Stimulated activated CD4-positive, alpha-beta T cell treated with anti-CD3 and anti-CD28 coated beads, Interleukin-4, amount 100 ng/mL, for 4 hours (primary cell): ENCODE measurements around the gene MYL10.

Experiments used
- DNase-seq, 2 experiments: peaks; one replicate each; pipeline ENCODE4 v3.0.0-alpha.2; 2020

The MYL10 gene

DNA sequence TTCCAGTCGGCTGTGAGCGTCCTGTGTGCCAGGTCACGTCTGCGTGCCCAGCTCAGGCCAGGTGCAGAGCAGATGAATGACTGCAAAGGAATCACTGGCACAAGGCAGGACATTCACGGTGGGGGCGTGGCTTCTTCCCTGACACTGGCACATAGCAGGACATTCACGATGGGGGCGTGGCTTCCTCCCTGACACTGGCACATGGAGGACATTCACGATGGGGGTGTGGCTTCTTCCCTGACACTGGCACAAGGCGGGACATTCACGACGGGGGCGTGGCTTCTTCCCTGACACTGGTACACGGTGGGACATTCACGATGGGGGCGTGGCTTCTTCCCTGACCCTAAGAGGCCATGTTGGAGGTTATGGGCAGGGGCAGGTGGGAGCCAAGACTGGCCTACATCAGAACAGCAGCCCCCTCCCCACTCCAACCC is 64.3 kb downstream of the MYL10 start:
- DNase-seq: no peak

DNA sequence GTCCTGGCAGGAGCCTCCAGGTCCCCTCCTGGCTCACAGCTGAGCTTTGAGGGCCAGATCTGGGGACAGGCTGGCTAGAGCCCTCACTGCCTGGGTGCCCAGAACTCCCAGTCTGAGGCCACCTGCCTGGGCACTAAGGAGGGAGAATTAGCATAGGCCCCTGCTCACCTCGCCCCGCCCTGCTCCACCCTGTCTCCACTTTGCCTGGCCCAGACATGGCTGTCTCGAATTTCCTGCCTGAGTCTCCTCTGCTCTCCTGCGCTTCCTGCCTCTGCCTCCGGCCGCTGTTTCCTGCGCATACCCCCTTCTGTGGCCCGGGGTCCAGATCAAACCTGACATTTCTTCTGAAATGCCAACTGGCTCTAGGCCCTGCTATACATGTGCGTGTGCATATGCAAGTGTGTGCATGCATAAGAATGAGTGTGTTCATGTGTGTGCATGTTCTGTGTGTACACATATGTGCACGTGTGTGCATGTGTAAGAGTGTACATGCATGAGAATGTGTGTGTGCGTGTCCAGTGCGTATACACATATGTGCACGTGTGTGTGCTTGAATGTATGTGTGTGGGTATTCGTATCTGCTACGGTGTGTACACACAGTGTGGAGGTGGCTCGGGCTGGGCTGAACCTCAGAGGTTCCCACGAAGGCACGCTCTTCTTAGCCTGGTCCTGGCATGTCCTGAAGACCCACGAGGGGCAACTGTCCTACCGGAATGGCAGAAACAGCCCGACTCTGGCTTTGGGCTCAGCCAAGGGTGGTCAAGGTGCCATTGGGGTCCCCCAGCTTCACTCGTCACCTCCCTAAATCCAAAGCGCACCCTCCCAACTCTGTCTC is 64.9 kb downstream of the MYL10 start:
- DNase-seq: no peak
